Measurements from ENCODE around the gene SLC9C2.

- TF ChIP-seq CTCF (IDR thresholded peaks at IDR 0.05) (no peak), POLR2A (IDR thresholded peaks at IDR 0.05) (no peak)
Observed at GRCh38 chr1:173601588-173601987, 1.3 kb downstream of the SLC9C2 start.
